Measurements from ENCODE around the gene RAD9A. TPM values are rescaled to one million over a fixed set of nuclear protein-coding genes. Genes with fewer than 3 reads are reported as not detected.

Gene RAD9A
- total RNA-seq, 1 experiment from 2014 or later: 55.1 TPM

DNA sequence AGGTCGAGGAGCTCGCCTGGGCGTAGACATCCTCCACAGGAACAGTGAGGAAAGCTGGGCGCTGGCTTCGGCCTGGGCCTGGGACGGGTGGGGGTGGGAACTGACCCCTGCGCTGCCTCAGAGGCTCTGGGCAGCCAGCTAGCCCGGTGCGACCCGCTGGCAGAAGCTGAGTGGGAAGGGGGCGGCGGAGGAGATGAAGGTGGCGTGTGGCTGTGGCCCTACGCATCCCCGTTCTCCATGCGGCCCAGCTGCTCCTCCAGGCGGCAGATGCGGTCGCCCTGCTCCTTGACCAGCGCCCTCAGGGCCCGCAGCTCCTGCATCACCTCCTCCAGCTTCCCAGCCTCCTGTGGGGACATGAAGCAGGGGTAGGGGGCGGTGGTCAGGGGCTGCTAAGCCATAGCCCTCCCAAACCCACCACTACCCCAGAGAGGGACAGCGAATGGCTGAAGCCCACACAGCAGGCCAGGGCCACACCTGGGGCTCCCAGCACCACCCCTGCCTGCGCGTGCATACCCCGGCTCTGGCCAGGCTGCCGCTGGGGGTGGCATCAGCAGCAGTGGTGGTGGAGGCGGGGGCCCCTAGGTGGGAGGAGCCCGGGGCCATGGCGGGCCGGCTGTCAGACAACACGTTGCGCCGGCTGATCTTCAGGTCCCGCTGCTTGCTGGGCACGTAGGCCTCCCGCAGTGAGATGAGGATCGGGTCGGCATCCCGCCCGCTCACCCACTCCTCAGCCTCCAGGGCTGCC is 46.5 kb downstream of the RAD9A start:
- Mint-ChIP-seq H3K4me1 (ENCODE audit: low read depth, unreplicated experiment) (no peaks in the 10 kb centered on the region), H3K27ac (ENCODE audit: unreplicated experiment) (peak overlapping the region; percentile 9), H3K4me3 (ENCODE audit: unreplicated experiment) (no peak overlapping the region), H3K27me3 (ENCODE audit: insufficient read depth, unreplicated experiment) (no peaks in the 10 kb centered on the region), H3K9me3 (ENCODE audit: unreplicated experiment) (no peaks in the 10 kb centered on the region), H3K36me3 (ENCODE audit: insufficient read depth, unreplicated experiment) (peaks cover 87% of the 10 kb centered on the region)
- Histone ChIP-seq H3K27me3 (replicated peaks; ENCODE audit: control insufficient read depth, insufficient read depth, low read length) (no peaks in the 10 kb centered on the region), H3K36me3 (ENCODE audit: control insufficient read depth, insufficient read depth, low read length) (peaks cover 28% of the 10 kb centered on the region), H3K9me3 (no peaks in the 10 kb centered on the region), H3K4me1 (peaks cover 12% of the 10 kb centered on the region; the same call in 1 of the 2 replicates), H3K4me3 (ENCODE audit: low read depth, low read length) (no peak overlapping the region)
- intact Hi-C loops (cut with micrococcal nuclease; ENCODE audit: unreplicated experiment): no loop called here
- ChIA-PET CTCF (interaction anchor here (1.1 to 2.0 kb wide), 2 partner anchors 31 to 37 kb away, joined by 3 to 6 read pairs; partner anchors contain the start of gene PPP1CA), POLR2A (interaction anchor here (0.8 kb wide), 1 partner anchor 44 kb away, joined by 4 read pairs; the partner anchor contains the start of gene AIP)
- BruUV-seq (replicated peaks): TSS peak; percentile 6
- TF ChIP-seq CTCF (IDR thresholded peaks at IDR 0.05; ENCODE audit: insufficient read depth in 1 of 2, low read depth in 1 of 2, low read length in 1 of 2, severe bottlenecking in 1 of 2, unreplicated experiment in 1 of 2): no peak
- no peak for DNase-seq

GRCh38 chr11:67439321-67440228 is 47.8 kb downstream of the RAD9A start:
- peaks cover 89% of the 10 kb centered on the region for H3K36me3 Mint-ChIP-seq (ENCODE audit: insufficient read depth, unreplicated experiment)
- POLR2A ChIA-PET: interaction anchor here (0.6 to 0.8 kb wide), 2 partner anchors 11 to 43 kb away, joined by 4 read pairs; partner anchors contain the start of genes AIP and RPS6KB2
- peak overlapping the region; percentile 2 for H3K4me3 Mint-ChIP-seq (ENCODE audit: unreplicated experiment)

More at GRCh38 chr11:67439321-67440228, 47.8 kb downstream of the RAD9A start:
- H3K9me3 Mint-ChIP-seq (ENCODE audit: unreplicated experiment): no peaks in the 10 kb centered on the region
- CTCF ChIA-PET: interaction anchor here (1.1 to 2.0 kb wide), 2 partner anchors 30 to 38 kb away, joined by 3 to 6 read pairs; partner anchors contain the start of gene PPP1CA
- peak in 1 of 2 experiments; percentile 68 for DNase-seq
- peaks cover 23% of the 10 kb centered on the region for H3K36me3 ChIP-seq (ENCODE audit: control insufficient read depth, insufficient read depth, low read length)
- no peak overlapping the region for H3K4me3 ChIP-seq (ENCODE audit: low read depth, low read length)
- no peaks in the 10 kb centered on the region for H3K27me3 Mint-ChIP-seq (ENCODE audit: insufficient read depth, unreplicated experiment)
- peak overlapping the region; percentile 22 for H3K27ac Mint-ChIP-seq (ENCODE audit: unreplicated experiment)
- H3K4me1 ChIP-seq: peaks cover 16% of the 10 kb centered on the region
- H3K9me3 ChIP-seq: no peaks in the 10 kb centered on the region
- no peaks in the 10 kb centered on the region for H3K4me1 Mint-ChIP-seq (ENCODE audit: low read depth, unreplicated experiment)
- no peaks in the 10 kb centered on the region for H3K27me3 ChIP-seq (replicated peaks; ENCODE audit: control insufficient read depth, insufficient read depth, low read length)
- no TSS peak for BruUV-seq (replicated peaks)
- peak in 1 of 2 experiments; percentile 38 for TF ChIP-seq CTCF (IDR thresholded peaks at IDR 0.05; ENCODE audit: insufficient read depth in 1 of 2, low read depth in 1 of 2, low read length in 1 of 2, severe bottlenecking in 1 of 2, unreplicated experiment in 1 of 2)
- intact Hi-C loops (cut with micrococcal nuclease; ENCODE audit: unreplicated experiment): loop anchor here (5.0 kb wide), 1 partner anchor 68 kb away; the partner anchor contains the start of genes CDK2AP2 and PITPNM1

Data from Caco-2 (cell line).